AG10803 (cell line): ENCODE measurements around the gene OR2T11.

Source experiments
- DNase-seq: peaks from one replicate; pipeline ENCODE4 v3.0.0; 2010; ENCODE audit warnings: low read depth
- H3K4me3 ChIP-seq: 2 replicates; pipeline ENCODE4 v1.5.1; 2011; ENCODE audit warnings: mild to moderate bottlenecking, low read length, control low read depth
- TF ChIP-seq, protein P1 (sequence below): conservative IDR thresholded peaks from 2 replicates; pipeline ENCODE4 v1.5.1; 2011; ENCODE audit warnings: mild to moderate bottlenecking, low read length, control low read depth, inconsistent platforms

Gene OR2T11

DNA sequence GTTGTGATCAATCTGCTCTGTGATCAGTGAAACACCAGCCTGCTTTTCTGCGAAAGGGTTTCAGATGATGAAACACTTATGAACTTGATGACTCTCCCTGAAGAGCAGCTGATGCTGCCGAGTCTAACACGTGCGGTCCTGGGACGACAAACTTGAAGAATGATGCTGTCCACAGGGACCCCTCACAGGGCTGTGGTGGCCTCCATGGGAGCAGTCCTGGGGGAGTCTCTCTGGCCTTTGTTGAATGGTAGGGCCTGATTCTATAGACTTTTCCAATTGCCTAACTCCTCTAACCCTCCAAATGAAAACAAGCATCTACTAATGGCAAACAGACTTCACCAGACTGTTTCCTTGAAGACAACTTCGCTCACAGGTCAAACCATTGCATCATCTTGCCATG is 37.3 kb downstream of the OR2T11 start, which contains the start of gene OR2T10:
Gene OR2T10 (minus strand): TSS at position 112 of the 400 bp plus-strand sequence. CDS start 3,932 bp downstream, outside the sequence.
- no peak within 1 kb of the TSS for H3K4me3 ChIP-seq
- TF ChIP-seq, protein P1, sequence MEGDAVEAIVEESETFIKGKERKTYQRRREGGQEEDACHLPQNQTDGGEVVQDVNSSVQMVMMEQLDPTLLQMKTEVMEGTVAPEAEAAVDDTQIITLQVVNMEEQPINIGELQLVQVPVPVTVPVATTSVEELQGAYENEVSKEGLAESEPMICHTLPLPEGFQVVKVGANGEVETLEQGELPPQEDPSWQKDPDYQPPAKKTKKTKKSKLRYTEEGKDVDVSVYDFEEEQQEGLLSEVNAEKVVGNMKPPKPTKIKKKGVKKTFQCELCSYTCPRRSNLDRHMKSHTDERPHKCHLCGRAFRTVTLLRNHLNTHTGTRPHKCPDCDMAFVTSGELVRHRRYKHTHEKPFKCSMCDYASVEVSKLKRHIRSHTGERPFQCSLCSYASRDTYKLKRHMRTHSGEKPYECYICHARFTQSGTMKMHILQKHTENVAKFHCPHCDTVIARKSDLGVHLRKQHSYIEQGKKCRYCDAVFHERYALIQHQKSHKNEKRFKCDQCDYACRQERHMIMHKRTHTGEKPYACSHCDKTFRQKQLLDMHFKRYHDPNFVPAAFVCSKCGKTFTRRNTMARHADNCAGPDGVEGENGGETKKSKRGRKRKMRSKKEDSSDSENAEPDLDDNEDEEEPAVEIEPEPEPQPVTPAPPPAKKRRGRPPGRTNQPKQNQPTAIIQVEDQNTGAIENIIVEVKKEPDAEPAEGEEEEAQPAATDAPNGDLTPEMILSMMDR: no peak
- DNase-seq: no peak

DNA sequence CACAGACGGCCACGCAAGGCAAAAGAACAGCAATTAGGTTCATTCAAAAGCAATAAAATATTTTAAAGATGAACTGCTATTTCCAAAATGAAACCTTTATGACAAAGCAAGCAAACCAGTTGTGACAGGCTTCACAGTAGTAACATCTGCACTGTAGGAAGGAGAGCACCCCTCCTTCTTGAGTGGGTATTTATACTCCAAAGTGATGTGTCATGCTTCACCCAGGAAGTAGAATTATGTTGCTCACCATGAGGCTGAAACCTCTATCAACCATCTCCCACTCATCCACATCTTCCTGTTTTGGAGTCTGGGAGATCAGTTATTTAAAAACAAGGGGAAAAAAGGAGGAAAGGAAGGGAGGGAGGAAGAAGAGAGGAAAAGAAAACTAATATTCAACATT is 38.3 kb downstream of the OR2T11 start:
- DNase-seq: no peak
- no peak overlapping the region for H3K4me3 ChIP-seq
- TF ChIP-seq, protein P1: no peak

DNA sequence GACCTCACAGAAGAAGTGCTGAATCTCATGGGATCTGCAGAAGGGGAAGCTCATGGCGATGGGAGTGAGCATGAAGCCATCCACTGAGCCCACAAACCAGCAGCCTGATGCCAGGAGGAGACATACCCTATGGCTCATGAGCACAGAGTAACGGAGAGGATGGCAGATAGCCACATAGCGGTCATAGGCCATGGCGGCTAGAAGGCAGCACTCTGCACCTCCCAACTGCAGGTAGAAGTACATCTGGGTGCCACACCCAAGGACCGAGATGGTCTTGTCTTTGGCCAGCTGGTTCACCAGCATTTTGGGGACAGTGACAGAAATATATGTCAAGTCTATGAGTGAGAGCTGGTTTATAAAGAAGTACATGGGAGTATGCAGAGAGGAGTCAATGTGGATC is 41.7 kb downstream of the OR2T11 start:
- no peak overlapping the region for H3K4me3 ChIP-seq
- TF ChIP-seq, protein P1: no peak
- DNase-seq: no peak

DNA sequence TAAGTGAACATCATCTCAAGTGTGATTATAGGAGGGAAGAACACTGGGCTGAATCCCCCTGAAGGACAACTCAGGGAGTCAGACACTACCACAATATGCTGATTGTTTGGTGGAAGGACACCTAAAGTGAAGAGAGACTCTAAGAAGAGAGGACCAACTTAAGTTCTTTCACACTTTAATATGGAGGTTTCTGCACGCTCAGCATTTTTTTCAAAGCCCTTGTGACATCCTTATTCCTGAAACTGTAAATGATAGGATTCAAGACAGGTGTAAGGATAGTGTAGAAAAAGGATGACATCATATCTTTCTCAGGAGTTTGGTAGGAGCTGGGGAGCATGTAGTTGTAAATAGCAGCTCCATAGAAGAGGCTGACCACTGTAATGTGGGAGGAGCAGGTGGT is 42.2 kb downstream of the OR2T11 start:
- no peak overlapping the region for H3K4me3 ChIP-seq
- DNase-seq: no peak
- TF ChIP-seq, protein P1: no peak

DNA sequence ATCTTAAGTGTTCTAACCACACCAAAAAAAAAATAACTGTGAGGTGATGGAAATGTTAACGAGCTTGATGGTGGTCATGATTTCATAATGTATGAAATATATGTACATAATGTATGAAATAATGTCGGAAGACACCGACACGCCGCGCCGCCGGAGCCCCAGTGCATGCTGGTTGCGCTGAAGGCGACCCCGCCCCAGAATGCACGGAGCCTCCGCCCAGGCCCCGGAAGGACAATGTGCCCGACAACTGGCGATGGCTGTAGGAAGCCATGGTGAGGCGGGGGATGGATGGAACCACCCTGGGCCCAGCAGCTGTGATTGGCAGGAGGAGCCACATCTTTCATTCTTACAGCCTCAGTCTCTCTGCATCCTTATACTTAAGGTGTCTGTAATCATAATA is 44.8 kb downstream of the OR2T11 start:
- TF ChIP-seq, protein P1: no peak
- no peak for DNase-seq

DNA sequence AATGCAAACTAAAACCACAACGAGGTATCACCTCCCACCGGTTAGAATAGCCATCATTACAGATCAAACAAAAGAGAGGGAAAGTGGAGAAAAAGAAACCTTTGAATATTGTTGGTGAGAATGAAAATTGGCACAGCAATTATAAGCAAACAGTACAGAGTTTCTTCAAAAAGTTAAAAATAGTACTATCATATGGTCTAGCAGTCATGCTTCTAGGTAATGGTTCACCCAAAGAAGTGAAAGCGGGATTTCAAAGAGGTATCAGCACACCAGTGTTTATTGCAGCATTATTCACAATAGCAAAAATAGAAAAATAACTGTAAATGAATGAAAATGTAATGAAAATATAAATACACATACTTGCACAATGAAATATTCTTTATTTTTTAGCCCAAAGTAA is 45.6 kb downstream of the OR2T11 start:
- DNase-seq: no peak
- no peak overlapping the region for H3K4me3 ChIP-seq
- TF ChIP-seq, protein P1: no peak

More for the DNA sequence above, 44.8 kb downstream of the OR2T11 start:
- H3K4me3 ChIP-seq: no peak overlapping the region

DNA sequence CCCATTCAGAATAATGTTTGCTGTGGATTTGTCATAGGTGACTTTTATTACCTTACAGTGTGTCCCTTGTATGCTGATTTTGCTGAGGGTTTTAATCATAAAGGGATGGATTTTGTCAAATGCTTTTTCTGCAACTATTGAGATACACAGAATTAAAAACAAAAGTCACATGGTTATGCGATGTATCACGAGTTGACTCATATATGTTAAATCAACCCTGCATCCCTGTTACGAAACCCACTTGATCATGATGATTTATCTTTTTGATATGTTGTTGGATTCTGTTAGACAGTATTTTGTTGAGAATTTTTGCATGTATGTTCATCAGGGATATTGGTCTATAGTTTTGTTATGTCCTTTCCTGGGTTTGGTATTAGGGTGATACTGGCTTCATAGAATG is 49.6 kb downstream of the OR2T11 start:
- TF ChIP-seq, protein P1: no peak
- DNase-seq: no peak
- H3K4me3 ChIP-seq: no peak overlapping the region
